Activated T-cell treated with anti-CD3 and anti-CD28 coated beads, Interleukin-2, amount 50 U/mL, for 72 hours (primary cell): Measurements from ENCODE around the gene ABRACL. TPM values are rescaled to one million over a fixed set of nuclear protein-coding genes. Genes with fewer than 3 reads are reported as not detected.

Experiments used
- ATAC-seq, 2 donors: fragments of 150-1000 bp; cut with Tn5 transposase; replicated peaks in 1 of 2; 2 replicates each; pipeline ENCODE4 v1.10.0; 2021; ENCODE audit warnings: moderate library complexity in 2 of 2, mild to moderate bottlenecking in 1 of 2
- DNase-seq, 2 donors: peaks; one replicate each; pipeline ENCODE4 v3.0.0; 2021 to 2022; ENCODE audit warnings: mixed read lengths in 1 of 2
- H3K27ac Mint-ChIP-seq: one replicate; pipeline ENCODE4 v1.8.0; 2022; ENCODE audit warnings: mild to moderate bottlenecking, moderate library complexity, mixed read lengths
- H3K27me3 Mint-ChIP-seq: one replicate; pipeline ENCODE4 v1.8.0; 2022; ENCODE audit warnings: low read depth, mixed read lengths
- H3K36me3 Mint-ChIP-seq, 2 donors: one replicate each; pipeline ENCODE4 v1.8.0; 2022; ENCODE audit warnings: mixed read lengths in 2 of 2, mild to moderate bottlenecking in 1 of 2; ENCODE audit not compliant: insufficient read depth in 2 of 2
- H3K4me1 Mint-ChIP-seq: one replicate; pipeline ENCODE4 v1.8.0; 2022; ENCODE audit warnings: low read depth, mixed read lengths
- H3K4me3 Mint-ChIP-seq, 2 donors: one replicate each; pipeline ENCODE4 v1.8.0; 2022; ENCODE audit warnings: mild to moderate bottlenecking in 2 of 2, mixed read lengths in 2 of 2, moderate library complexity in 2 of 2
- H3K9me3 Mint-ChIP-seq, 2 donors: one replicate each; pipeline ENCODE4 v1.8.0; 2022; ENCODE audit warnings: mixed read lengths in 2 of 2
- total RNA-seq, 2 donors: library from RNA; stranded (reverse); gene quantifications; one replicate each; pipeline ENCODE4 v1.2.3, GENCODE V29; 2022

The ABRACL gene
- total RNA-seq, 2 donors from 2014 or later, result 81.8 to 82.7 TPM

DNA sequence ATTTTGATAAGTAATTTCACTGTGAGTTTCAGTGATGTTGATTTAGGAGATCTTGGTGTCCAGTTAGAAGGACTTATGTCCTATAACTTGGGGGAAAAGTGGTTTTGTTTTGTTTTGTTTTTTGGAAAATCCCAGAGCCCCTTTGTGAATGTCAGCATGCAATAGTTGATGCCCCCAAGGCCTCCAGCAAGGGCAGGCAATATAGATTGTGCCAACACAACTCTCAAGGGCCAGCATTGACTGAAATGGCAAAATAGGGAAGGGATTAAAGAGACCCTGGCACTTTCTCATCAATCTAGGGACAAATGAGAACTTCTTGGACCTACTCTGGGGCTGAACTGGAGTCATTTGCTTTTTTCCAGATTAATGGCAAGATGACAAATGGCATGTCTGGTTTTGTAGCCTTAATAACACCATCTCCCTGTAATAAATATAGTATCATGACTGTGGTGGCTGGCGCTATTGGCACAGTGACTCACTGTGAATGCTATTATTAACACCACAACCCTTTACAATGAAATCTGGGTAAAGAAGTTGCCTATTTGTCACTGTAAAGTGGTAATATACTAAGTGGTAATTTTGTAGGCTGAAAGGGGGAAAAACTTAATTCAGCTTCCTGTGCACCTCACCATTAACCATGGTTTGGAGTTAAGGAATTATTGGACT lies 51.8 kb downstream of the ABRACL start:
- no peaks in the 10 kb centered on the region for H3K4me1 Mint-ChIP-seq
- no peak overlapping the region for H3K4me3 Mint-ChIP-seq
- no peak for DNase-seq
- no peak for ATAC-seq
- H3K27ac Mint-ChIP-seq, result no peak overlapping the region
- no peaks in the 10 kb centered on the region for H3K36me3 Mint-ChIP-seq
- H3K9me3 Mint-ChIP-seq, result no peaks in the 10 kb centered on the region
- no peaks in the 10 kb centered on the region for H3K27me3 Mint-ChIP-seq

DNA sequence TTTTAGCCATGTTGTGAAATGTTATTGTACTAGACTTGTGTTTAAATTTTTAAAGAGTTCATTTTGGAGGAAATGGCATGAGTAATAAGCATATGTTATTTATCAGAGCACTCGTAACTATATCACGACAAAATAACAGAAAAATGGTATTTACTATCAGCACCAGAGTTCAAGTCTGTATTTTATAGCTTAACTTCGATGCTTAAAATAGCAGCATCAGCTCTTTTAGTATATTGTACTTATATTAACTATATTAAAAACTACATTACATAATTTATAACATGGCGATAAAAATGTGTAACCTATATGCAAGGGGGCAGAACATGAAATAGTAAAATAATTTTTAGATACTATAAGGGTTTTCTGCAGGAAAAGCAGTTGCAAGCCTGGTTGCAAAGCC lies 52.9 kb downstream of the ABRACL start:
- Mint-ChIP-seq H3K4me3 (no peak overlapping the region), H3K27ac (no peak overlapping the region), H3K27me3 (no peaks in the 10 kb centered on the region), H3K4me1 (no peaks in the 10 kb centered on the region), H3K36me3 (no peaks in the 10 kb centered on the region), H3K9me3 (peaks cover under 1 to 2% of the 10 kb centered on the region in 2 donors)
- DNase-seq (no peak), ATAC-seq (no peak)

DNA sequence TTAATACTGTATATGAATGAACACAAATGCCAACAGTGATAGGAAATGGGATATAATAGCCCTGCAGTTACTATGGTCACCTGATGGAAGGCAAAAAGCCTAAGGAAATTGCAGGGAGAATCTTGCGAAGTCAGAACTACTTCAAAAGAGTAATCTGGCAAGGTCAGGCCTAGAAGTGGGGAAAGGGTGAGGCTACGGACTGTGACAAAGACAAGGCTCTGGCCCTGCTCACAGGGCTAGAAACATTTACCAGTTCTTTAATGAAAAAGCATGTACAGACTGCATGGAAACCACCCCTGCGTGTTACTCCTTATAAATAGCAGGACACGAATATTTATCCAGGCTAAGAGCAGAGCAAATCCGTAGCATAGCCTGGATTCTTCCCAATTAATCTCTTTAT lies 53.8 kb downstream of the ABRACL start:
- H3K27ac Mint-ChIP-seq, result no peak overlapping the region
- H3K4me3 Mint-ChIP-seq, result no peak overlapping the region
- H3K36me3 Mint-ChIP-seq, result no peaks in the 10 kb centered on the region
- DNase-seq (no peak), ATAC-seq (no peak)
- H3K4me1 Mint-ChIP-seq, result no peaks in the 10 kb centered on the region
- no peaks in the 10 kb centered on the region for H3K27me3 Mint-ChIP-seq
- H3K9me3 Mint-ChIP-seq, result peaks cover 2% of the 10 kb centered on the region in 2 donors

DNA sequence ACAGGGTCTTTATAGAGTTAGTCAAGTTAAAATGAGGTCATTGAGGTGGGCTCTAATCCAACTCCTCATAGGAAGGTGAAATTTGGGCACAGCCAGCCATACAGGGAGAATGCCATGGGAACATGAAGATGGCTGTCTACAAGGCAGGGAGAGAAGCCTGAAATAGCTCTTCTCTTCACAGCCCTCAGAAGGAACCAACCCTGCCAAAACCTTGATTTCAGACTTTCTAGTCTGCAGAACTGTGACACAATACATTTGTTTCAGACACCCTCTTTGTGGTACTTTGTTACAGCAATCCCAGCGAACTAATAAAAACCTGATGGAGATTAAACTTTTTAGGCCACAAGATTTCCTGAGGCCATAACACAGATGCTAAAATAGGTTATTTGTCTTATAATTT lies 63.3 kb downstream of the ABRACL start:
- ATAC-seq (no peak), DNase-seq (no peak)
- peaks cover 2 to 4% of the 10 kb centered on the region in 2 donors for H3K36me3 Mint-ChIP-seq
- peaks cover 5 to 6% of the 10 kb centered on the region in 2 donors for H3K9me3 Mint-ChIP-seq
- no peaks in the 10 kb centered on the region for H3K4me1 Mint-ChIP-seq
- no peak overlapping the region for H3K27ac Mint-ChIP-seq
- no peaks in the 10 kb centered on the region for H3K27me3 Mint-ChIP-seq
- H3K4me3 Mint-ChIP-seq, result no peak overlapping the region

Other genes starting within 250 kb of the ABRACL start
- not detected for gene ECT2L, start 232.7 kb upstream of the ABRACL start, total RNA-seq
- gene REPS1, start 40.5 kb upstream of the ABRACL start, total RNA-seq, result 10 to 100 TPM; 92.0 to 92.9 TPM
- gene HECA, start 106.3 kb downstream of the ABRACL start, total RNA-seq, result 10 to 100 TPM; 77.6 to 89.7 TPM